Measurements from ENCODE around the gene SCAMP4. TPM values are rescaled to one million over a fixed set of nuclear protein-coding genes. Genes with fewer than 3 reads are reported as not detected.
"Not testable (repeated sequence)": the region's sequence is repeated elsewhere in the genome, so short reads cannot be mapped to it uniquely, and the experiment has no call there.

The SCAMP4 gene
- polyA plus RNA-seq, 1 donor from 2014 or later: 12.7 TPM

DNA sequence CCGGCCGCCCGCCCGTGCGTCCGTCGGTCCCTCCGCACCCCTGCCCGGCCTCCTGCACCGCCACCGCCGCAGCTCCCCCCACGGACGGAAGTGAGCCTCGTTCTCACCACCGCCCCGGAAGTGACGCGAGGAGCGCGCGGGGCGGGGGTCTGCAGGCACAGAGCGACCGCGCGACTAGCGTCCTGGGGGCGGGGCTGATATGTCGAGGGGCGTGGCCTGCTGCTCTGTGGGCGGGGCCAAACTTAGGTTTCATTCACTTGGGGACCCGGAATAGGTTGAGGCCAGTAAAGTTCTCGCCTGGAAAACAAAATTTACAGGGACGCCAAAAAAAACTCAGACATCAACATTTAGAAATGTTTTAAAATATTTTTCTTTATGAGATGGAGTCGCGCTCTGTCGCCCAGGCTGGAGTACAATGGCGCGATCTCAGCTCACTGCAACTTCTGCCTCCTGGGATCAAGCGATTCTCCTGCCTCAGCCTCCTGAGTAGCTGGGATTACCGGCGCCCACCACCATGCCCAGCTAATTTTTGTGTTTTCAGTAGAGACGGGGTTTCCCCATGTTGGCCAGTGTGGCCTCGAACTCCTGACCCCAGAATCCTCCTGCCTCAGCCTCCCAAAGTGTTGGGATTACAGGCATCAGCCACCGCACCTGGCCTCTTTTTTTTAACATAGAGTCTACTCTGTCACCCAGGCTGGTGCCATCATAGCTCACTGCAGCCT, 19.6 kb upstream of the SCAMP4 start, which contains the start of gene ABHD17A:
Gene ABHD17A, minus strand, starts transcription at position 99 of the 722 bp plus-strand sequence. CDS start 3,930 bp downstream, outside the sequence.
- H2AFZ ChIP-seq (ENCODE audit: low read depth, low read length): not testable (repeated sequence)

DNA sequence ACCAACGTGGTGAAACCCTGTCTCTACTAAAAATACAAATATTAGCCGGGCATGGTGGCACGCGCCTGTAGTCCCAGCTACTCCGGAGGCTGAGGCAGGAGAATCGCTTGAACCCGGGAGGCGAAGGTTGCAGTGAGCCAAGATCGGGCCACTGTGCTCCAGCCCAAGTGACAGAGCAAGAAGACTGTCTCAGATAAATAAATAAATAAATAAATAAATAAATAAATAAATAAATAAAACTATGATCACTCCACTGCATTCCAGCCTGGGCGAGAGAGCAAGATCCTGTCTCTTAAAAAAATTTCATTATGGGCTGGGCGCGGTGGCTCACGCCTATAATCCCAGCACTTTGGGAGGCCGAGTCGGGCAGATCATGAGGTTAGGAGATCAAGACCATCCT, 18.8 kb upstream of the SCAMP4 start:
- not testable (repeated sequence) for H3K9me2 ChIP-seq (ENCODE audit: insufficient read depth, low read length); H3K9me3 ChIP-seq (ENCODE audit: low read length); H2AFZ ChIP-seq (ENCODE audit: low read depth, low read length); H3K27me3 ChIP-seq (ENCODE audit: insufficient read depth, low read depth, low read length); H3K36me3 ChIP-seq (ENCODE audit: insufficient read depth, low read length); H3K4me2 ChIP-seq (ENCODE audit: low read length); H3K27ac ChIP-seq (ENCODE audit: low read length); H3F3A ChIP-seq (ENCODE audit: insufficient read depth, low read length, poor library complexity, severe bottlenecking); H4K20me1 ChIP-seq (ENCODE audit: insufficient read depth); H3K9ac ChIP-seq (ENCODE audit: low read length); H3K4me3 ChIP-seq (ENCODE audit: low read length)
- H3K79me2 ChIP-seq (replicated peaks; ENCODE audit: insufficient read depth, low read length): peaks cover 27% of the 10 kb centered on the region

More for the DNA sequence above, 19.6 kb upstream of the SCAMP4 start, which contains the start of gene ABHD17A:
- H4K20me1 ChIP-seq (ENCODE audit: insufficient read depth); H3K27me3 ChIP-seq (ENCODE audit: insufficient read depth, low read depth, low read length); H3F3A ChIP-seq (ENCODE audit: insufficient read depth, low read length, poor library complexity, severe bottlenecking); H3K9me2 ChIP-seq (ENCODE audit: insufficient read depth, low read length); H3K9me3 ChIP-seq (ENCODE audit: low read length); H3K36me3 ChIP-seq (ENCODE audit: insufficient read depth, low read length): not testable (repeated sequence)
- peak within 1 kb of the TSS; percentile 98 for H3K4me3 ChIP-seq (ENCODE audit: low read length)
- peak within 1 kb of the TSS; percentile 88 for H3K9ac ChIP-seq (ENCODE audit: low read length)
- peak within 1 kb of the TSS; percentile 83 for H3K4me2 ChIP-seq (ENCODE audit: low read length)
- H3K79me2 ChIP-seq (replicated peaks; ENCODE audit: insufficient read depth, low read length): peaks cover 27% of the 10 kb centered on the region
- TF ChIP-seq TAF1 (IDR thresholded peaks at IDR 0.05; ENCODE audit: low read depth) (peak; percentile 52), POLR2AphosphoS5 (IDR thresholded peaks at IDR 0.05) (peak; percentile 83)
- peak within 1 kb of the TSS; percentile 61 for H3K27ac ChIP-seq (ENCODE audit: low read length)

DNA sequence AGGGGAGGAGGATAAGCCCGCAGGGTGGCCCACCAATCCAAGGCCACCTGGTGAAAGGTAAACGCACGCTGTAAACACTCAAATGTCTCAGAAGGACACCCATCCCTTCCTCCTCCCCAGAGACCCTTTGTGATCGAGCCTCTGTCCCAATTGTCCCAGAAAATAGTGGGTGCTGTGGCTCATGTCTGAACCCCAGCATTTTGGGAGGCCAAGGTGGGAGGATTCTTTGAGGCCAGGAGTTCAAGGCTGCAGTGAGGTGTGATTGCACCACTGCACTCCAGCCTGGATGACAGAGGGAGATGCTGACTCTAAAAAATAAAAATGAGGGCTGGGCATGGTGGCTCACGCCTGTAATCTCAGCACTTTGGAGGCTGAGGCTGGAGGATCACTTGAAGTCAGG, 16.8 kb upstream of the SCAMP4 start:
- no peaks in the 10 kb centered on the region for H3K9me3 ChIP-seq (ENCODE audit: low read length)
- H3K9ac ChIP-seq (ENCODE audit: low read length): no peak overlapping the region
- no peak overlapping the region for H3K4me2 ChIP-seq (ENCODE audit: low read length)
- H2AFZ ChIP-seq (ENCODE audit: low read depth, low read length): no peak overlapping the region
- no peak overlapping the region for H3K27ac ChIP-seq (ENCODE audit: low read length)
- peaks cover 16% of the 10 kb centered on the region for H3K79me2 ChIP-seq (replicated peaks; ENCODE audit: insufficient read depth, low read length)
- TF ChIP-seq SMC3 (conservative IDR thresholded peaks at IDR 0.05; ENCODE audit: poor library complexity): no peak
- no peak for TF ChIP-seq EZH2 (IDR thresholded peaks at IDR 0.05; ENCODE audit: borderline replicate concordance, insufficient read depth, low read length, poor library complexity, severe bottlenecking)
- TF ChIP-seq MXI1 (conservative IDR thresholded peaks at IDR 0.05; ENCODE audit: poor library complexity, severe bottlenecking): no peak
- TF ChIP-seq EP300 (conservative IDR thresholded peaks at IDR 0.05; ENCODE audit: poor library complexity, severe bottlenecking): no peak
- no peak for TF ChIP-seq TAF1 (IDR thresholded peaks at IDR 0.05; ENCODE audit: low read depth)
- no peak for TF ChIP-seq POLR2AphosphoS5 (IDR thresholded peaks at IDR 0.05)
- TF ChIP-seq, protein P1, sequence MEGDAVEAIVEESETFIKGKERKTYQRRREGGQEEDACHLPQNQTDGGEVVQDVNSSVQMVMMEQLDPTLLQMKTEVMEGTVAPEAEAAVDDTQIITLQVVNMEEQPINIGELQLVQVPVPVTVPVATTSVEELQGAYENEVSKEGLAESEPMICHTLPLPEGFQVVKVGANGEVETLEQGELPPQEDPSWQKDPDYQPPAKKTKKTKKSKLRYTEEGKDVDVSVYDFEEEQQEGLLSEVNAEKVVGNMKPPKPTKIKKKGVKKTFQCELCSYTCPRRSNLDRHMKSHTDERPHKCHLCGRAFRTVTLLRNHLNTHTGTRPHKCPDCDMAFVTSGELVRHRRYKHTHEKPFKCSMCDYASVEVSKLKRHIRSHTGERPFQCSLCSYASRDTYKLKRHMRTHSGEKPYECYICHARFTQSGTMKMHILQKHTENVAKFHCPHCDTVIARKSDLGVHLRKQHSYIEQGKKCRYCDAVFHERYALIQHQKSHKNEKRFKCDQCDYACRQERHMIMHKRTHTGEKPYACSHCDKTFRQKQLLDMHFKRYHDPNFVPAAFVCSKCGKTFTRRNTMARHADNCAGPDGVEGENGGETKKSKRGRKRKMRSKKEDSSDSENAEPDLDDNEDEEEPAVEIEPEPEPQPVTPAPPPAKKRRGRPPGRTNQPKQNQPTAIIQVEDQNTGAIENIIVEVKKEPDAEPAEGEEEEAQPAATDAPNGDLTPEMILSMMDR (IDR thresholded peaks at IDR 0.05; ENCODE audit: poor library complexity, severe bottlenecking): no peak
- no peak for TF ChIP-seq RAD21 (conservative IDR thresholded peaks at IDR 0.05)
- TF ChIP-seq, protein P2, sequence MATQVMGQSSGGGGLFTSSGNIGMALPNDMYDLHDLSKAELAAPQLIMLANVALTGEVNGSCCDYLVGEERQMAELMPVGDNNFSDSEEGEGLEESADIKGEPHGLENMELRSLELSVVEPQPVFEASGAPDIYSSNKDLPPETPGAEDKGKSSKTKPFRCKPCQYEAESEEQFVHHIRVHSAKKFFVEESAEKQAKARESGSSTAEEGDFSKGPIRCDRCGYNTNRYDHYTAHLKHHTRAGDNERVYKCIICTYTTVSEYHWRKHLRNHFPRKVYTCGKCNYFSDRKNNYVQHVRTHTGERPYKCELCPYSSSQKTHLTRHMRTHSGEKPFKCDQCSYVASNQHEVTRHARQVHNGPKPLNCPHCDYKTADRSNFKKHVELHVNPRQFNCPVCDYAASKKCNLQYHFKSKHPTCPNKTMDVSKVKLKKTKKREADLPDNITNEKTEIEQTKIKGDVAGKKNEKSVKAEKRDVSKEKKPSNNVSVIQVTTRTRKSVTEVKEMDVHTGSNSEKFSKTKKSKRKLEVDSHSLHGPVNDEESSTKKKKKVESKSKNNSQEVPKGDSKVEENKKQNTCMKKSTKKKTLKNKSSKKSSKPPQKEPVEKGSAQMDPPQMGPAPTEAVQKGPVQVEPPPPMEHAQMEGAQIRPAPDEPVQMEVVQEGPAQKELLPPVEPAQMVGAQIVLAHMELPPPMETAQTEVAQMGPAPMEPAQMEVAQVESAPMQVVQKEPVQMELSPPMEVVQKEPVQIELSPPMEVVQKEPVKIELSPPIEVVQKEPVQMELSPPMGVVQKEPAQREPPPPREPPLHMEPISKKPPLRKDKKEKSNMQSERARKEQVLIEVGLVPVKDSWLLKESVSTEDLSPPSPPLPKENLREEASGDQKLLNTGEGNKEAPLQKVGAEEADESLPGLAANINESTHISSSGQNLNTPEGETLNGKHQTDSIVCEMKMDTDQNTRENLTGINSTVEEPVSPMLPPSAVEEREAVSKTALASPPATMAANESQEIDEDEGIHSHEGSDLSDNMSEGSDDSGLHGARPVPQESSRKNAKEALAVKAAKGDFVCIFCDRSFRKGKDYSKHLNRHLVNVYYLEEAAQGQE (IDR thresholded peaks at IDR 0.05; ENCODE audit: borderline replicate concordance): no peak
- no peaks in the 10 kb centered on the region for H3K36me3 ChIP-seq (ENCODE audit: insufficient read depth, low read length)
- H3K4me3 ChIP-seq (ENCODE audit: low read length): no peak overlapping the region
- H3K9me2 ChIP-seq (ENCODE audit: insufficient read depth, low read length): no peaks in the 10 kb centered on the region
- no peaks in the 10 kb centered on the region for H3K27me3 ChIP-seq (ENCODE audit: insufficient read depth, low read depth, low read length)
- H4K20me1 ChIP-seq (ENCODE audit: insufficient read depth): peaks cover 7% of the 10 kb centered on the region
- H3F3A ChIP-seq (ENCODE audit: insufficient read depth, low read length, poor library complexity, severe bottlenecking): no peaks in the 10 kb centered on the region
